B cell (primary cell): ENCODE measurements around the gene PRKACA.

ENCODE experiments used
- EZH2 ChIP-seq: IDR thresholded peaks from 2 replicates; pipeline ENCODE4 v1.6.1; 2012; ENCODE audit warnings: borderline replicate concordance, low read depth, mild to moderate bottlenecking, moderate library complexity, low read length; ENCODE audit not compliant: insufficient read depth, poor library complexity, severe bottlenecking
- TF ChIP-seq, protein P1 (sequence below): fragments of 200-600 bp; IDR thresholded peaks from one replicate; pipeline ENCODE4 v1.8.0; 2022; ENCODE audit warnings: antibody characterized with exemption, mild to moderate bottlenecking

DNA sequence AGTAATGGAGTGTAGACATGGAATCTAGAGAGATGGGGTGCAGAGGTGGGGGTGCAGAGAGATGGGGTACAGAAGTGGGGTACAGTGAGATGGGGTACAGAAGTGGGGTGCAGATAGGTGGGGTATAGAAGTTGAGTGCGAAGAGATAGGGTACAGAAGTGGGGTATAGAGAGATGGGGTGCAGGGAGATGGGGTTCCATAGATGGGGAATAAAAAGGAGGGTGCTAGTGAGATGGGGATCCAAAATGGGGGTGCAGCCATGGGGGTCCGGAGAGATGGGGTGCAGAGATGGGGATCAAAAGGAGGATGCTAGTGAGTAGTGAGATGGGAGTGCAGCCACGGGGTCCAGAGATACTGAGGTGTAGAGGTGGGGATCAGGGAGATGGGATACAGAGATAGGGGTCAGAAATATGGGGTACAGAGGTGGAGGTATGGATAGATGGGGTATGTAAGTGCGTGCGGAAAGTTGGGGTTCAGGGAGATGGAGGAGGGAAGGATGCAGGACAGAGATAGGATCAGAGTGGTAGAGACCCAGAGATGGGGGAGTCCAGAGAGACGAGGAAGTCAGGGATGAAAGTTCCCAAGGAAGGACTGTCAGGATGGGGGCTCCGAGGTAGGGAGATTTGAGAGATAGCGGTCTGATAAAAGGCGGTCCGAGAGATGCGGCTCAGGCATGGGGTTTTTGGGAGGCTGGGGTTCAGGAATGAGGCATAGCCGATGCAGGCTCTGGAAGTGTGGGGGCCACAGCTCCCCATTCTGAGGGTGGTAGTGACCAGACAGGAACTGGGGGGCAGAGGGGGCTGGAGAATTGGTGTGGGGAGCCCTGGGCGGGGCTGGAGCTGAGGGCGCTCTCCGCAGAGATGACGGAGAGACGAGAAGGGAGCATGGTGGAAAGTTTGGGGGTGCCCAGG lies 59.1 kb downstream of the PRKACA start:
- TF ChIP-seq, protein P1, sequence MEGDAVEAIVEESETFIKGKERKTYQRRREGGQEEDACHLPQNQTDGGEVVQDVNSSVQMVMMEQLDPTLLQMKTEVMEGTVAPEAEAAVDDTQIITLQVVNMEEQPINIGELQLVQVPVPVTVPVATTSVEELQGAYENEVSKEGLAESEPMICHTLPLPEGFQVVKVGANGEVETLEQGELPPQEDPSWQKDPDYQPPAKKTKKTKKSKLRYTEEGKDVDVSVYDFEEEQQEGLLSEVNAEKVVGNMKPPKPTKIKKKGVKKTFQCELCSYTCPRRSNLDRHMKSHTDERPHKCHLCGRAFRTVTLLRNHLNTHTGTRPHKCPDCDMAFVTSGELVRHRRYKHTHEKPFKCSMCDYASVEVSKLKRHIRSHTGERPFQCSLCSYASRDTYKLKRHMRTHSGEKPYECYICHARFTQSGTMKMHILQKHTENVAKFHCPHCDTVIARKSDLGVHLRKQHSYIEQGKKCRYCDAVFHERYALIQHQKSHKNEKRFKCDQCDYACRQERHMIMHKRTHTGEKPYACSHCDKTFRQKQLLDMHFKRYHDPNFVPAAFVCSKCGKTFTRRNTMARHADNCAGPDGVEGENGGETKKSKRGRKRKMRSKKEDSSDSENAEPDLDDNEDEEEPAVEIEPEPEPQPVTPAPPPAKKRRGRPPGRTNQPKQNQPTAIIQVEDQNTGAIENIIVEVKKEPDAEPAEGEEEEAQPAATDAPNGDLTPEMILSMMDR = no peak
- TF ChIP-seq EZH2 = no peak
